Caco-2 (cell line): ENCODE measurements around the gene BEAN1. TPM values are rescaled to one million over a fixed set of nuclear protein-coding genes. Genes with fewer than 3 reads are reported as not detected.

Experiments used
- BruUV-seq: library from RNA; stranded (reverse); fragments of 400-500 nt; replicated peaks from 2 replicates; lab custom pipeline; 2021; lab: Mats Ljungman, UMichigan
- CTCF ChIA-PET: fragments of 300-600 bp; sonication (Branson Sonifier 250); formaldehyde crosslinking; loops from one replicate; lab custom pipeline; 2022; ENCODE audit warnings: antibody characterized with exemption; lab: Charles Lee
- POLR2A ChIA-PET: fragments of 300-600 bp; sonication (Branson Sonifier 250); formaldehyde crosslinking; loops from one replicate; lab custom pipeline; 2022; ENCODE audit warnings: antibody characterized with exemption; lab: Charles Lee
- DNase-seq, 2 experiments: peaks; one replicate each; pipeline versions ENCODE4 v3.0.0 to v3.0.0-alpha.2; 2020 to 2022
- H3K27me3 ChIP-seq: replicated peaks from 2 replicates; pipeline ENCODE4 v1.6.0; 2011; ENCODE audit warnings: low read length; ENCODE audit not compliant: control insufficient read depth, insufficient read depth
- H3K36me3 ChIP-seq: 2 replicates; pipeline ENCODE4 v1.5.1; 2011; ENCODE audit warnings: low read length; ENCODE audit not compliant: control insufficient read depth, insufficient read depth
- H3K4me1 ChIP-seq: fragments of 250-450 bp; sonication (Bioruptor Pico); 2 replicates; pipeline ENCODE4 v1.5.1; 2020; ENCODE audit warnings: mild to moderate bottlenecking
- H3K4me3 ChIP-seq: 2 replicates; pipeline ENCODE4 v1.5.1; 2011; ENCODE audit warnings: low read depth, mild to moderate bottlenecking, control low read depth, low read length
- H3K9me3 ChIP-seq: fragments of 250-450 bp; sonication (Bioruptor Pico); 2 replicates; pipeline ENCODE4 v1.5.1; 2020; ENCODE audit warnings: mild to moderate bottlenecking, moderate library complexity
- H3K27ac Mint-ChIP-seq: one replicate; pipeline ENCODE4 v1.8.0; 2022; ENCODE audit warnings: mixed read lengths; ENCODE audit not compliant: unreplicated experiment
- H3K27me3 Mint-ChIP-seq: one replicate; pipeline ENCODE4 v1.8.0; 2022; ENCODE audit warnings: mixed read lengths; ENCODE audit not compliant: insufficient read depth, unreplicated experiment
- H3K36me3 Mint-ChIP-seq: one replicate; pipeline ENCODE4 v1.8.0; 2022; ENCODE audit warnings: mild to moderate bottlenecking, mixed read lengths; ENCODE audit not compliant: insufficient read depth, unreplicated experiment
- H3K4me1 Mint-ChIP-seq: one replicate; pipeline ENCODE4 v1.8.0; 2022; ENCODE audit warnings: low read depth, mixed read lengths; ENCODE audit not compliant: unreplicated experiment
- H3K4me3 Mint-ChIP-seq: one replicate; pipeline ENCODE4 v1.8.0; 2022; ENCODE audit warnings: mild to moderate bottlenecking, moderate library complexity, mixed read lengths; ENCODE audit not compliant: unreplicated experiment
- H3K9me3 Mint-ChIP-seq: one replicate; pipeline ENCODE4 v1.8.0; 2022; ENCODE audit warnings: mixed read lengths; ENCODE audit not compliant: unreplicated experiment
- CTCF ChIP-seq, 2 experiments: fragments of 200-600 bp in 1 of 2; IDR thresholded peaks; 1 replicate in 1 of 2; 2 replicates in 1 of 2; pipeline versions ENCODE4 v1.5.1 to v1.8.0; 2011 to 2022; ENCODE audit warnings: antibody characterized with exemption in 1 of 2, control low read depth in 1 of 2, inconsistent platforms in 1 of 2, low read depth in 1 of 2, low read length in 1 of 2, mild to moderate bottlenecking in 1 of 2, moderate library complexity in 1 of 2; ENCODE audit not compliant: insufficient read depth in 1 of 2, severe bottlenecking in 1 of 2, unreplicated experiment in 1 of 2
- intact Hi-C: fragments of 100-400 bp; cut with micrococcal nuclease; formaldehyde crosslinking; loops from one replicate; pipeline ENCODE4 v1.10.0; 2022; ENCODE audit not compliant: unreplicated experiment
- total RNA-seq: library from RNA; stranded (reverse); gene quantifications from 2 replicates; pipeline ENCODE4 v1.2.3, GENCODE V29; 2022

Gene BEAN1
- total RNA-seq, 1 experiment from 2014 or later = not detected

DNA sequence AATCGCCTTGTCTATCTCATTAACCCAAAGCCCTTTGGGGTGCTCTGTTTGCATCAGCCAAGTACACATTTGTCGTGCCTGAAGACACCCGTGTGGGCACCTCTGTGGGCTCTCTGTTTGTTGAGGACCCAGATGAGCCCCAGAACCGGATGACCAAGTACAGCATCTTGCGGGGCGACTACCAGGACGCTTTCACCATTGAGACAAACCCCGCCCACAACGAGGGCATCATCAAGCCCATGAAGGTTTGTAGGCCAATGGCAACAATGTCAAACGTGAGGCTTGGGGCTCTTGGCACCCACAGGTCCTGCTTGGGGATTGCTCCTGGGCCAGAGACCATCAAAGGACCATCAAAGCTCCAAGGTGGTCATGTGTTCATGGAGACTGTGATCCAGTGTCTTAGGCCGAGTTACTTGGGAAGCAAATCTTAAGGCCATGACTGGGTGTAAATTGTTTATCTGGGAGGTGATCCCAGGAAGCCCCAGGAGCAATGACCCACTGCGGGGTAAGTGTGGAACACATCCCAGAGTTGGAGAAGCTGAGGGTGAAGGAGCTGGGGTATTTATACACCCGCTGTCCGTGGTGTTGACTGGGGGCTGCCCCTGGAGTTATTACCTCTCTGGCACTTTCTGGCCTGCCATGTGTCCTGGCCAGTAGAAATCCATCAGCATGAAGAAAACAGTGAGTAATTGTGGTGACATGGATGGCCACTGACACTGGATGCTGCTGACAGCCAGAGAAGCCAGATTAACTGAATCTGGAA, 36.6 kb upstream of the BEAN1 start:
- Histone ChIP-seq H3K36me3 (no peaks in the 10 kb centered on the region), H3K9me3 (no peaks in the 10 kb centered on the region), H3K4me3 (no peak overlapping the region), H3K4me1 (no peaks in the 10 kb centered on the region), H3K27me3 (no peaks in the 10 kb centered on the region)
- POLR2A ChIA-PET = no interaction called here
- no peaks in the 10 kb centered on the region for H3K36me3 Mint-ChIP-seq
- CTCF ChIA-PET = no interaction called here
- H3K4me3 Mint-ChIP-seq = no peak overlapping the region
- H3K9me3 Mint-ChIP-seq = no peaks in the 10 kb centered on the region
- TF ChIP-seq CTCF (IDR thresholded peaks at IDR 0.05; ENCODE audit: insufficient read depth in 1 of 2, low read depth in 1 of 2, low read length in 1 of 2, severe bottlenecking in 1 of 2, unreplicated experiment in 1 of 2) = no peak
- no peak overlapping the region for H3K27ac Mint-ChIP-seq
- H3K4me1 Mint-ChIP-seq = no peaks in the 10 kb centered on the region
- DNase-seq = no peak
- no TSS peak for BruUV-seq
- intact Hi-C loops = no loop called here
- peaks cover under 1% of the 10 kb centered on the region for H3K27me3 Mint-ChIP-seq

- no TSS peak for BruUV-seq
- ChIA-PET CTCF (no interaction called here), POLR2A (no interaction called here)
- TF ChIP-seq CTCF (IDR thresholded peaks at IDR 0.05; ENCODE audit: insufficient read depth in 1 of 2, low read depth in 1 of 2, low read length in 1 of 2, severe bottlenecking in 1 of 2, unreplicated experiment in 1 of 2) = no peak
- H3K27ac Mint-ChIP-seq = no peak overlapping the region
- no peak overlapping the region for H3K4me3 Mint-ChIP-seq
- no peak overlapping the region for H3K4me3 ChIP-seq
- DNase-seq = no peak
- H3K4me1 Mint-ChIP-seq = no peaks in the 10 kb centered on the region
- H3K27me3 Mint-ChIP-seq = peaks cover 4% of the 10 kb centered on the region
- intact Hi-C loops = no loop called here
- no peaks in the 10 kb centered on the region for H3K36me3 ChIP-seq
- no peaks in the 10 kb centered on the region for H3K4me1 ChIP-seq
- H3K27me3 ChIP-seq = no peaks in the 10 kb centered on the region
- no peaks in the 10 kb centered on the region for H3K9me3 Mint-ChIP-seq
- H3K36me3 Mint-ChIP-seq = no peaks in the 10 kb centered on the region
- H3K9me3 ChIP-seq = no peaks in the 10 kb centered on the region
Observed at GRCh38 chr16:66391726-66392670, 35.1 kb upstream of the BEAN1 start.

DNA sequence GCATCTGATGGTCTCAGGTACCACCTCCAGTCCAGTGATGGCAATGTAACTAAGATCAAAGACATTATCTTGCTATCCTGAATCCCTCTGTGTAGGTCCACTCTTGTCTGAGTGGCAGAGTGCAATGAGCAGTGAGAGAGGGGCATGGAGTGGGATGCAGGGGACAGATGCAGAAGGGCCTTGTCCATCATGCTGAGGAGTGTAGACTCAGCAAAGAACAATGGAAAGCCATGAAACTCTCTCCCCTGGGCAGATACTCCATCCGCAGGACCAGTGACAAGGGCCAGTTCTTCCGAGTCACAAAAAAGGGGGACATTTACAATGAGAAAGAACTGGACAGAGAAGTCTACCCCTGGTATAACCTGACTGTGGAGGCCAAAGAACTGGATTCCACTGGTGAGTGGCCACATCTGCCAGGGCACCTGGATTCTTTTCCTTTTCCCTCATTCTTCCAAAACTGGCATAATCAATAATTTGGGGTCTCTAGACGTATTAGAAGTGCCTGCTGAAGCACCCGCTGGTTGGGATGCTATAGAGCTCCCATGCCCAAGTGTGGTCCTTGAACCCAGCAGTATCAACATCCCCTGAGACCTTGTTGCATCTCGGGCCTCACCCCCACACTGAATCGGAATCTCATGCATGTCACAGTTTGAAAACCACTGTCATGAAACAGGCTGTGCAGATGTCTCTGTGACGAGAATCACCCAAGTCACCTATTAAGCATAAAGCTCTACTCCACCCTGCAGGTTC, 31.1 kb upstream of the BEAN1 start:
- intact Hi-C loops = no loop called here
- DNase-seq = no peak
- Mint-ChIP-seq H3K27ac (no peak overlapping the region), H3K9me3 (no peaks in the 10 kb centered on the region), H3K36me3 (no peaks in the 10 kb centered on the region), H3K4me1 (no peaks in the 10 kb centered on the region), H3K4me3 (no peak overlapping the region), H3K27me3 (peaks cover 10% of the 10 kb centered on the region)
- POLR2A ChIA-PET = interaction anchor here (0.5 kb wide), 1 partner anchor 119 kb away, joined by 4 read pairs; no protein-coding TSS in a partner anchor
- Histone ChIP-seq H3K4me3 (no peak overlapping the region), H3K36me3 (no peaks in the 10 kb centered on the region), H3K4me1 (no peaks in the 10 kb centered on the region), H3K9me3 (no peaks in the 10 kb centered on the region), H3K27me3 (no peaks in the 10 kb centered on the region)
- TF ChIP-seq CTCF (IDR thresholded peaks at IDR 0.05; ENCODE audit: insufficient read depth in 1 of 2, low read depth in 1 of 2, low read length in 1 of 2, severe bottlenecking in 1 of 2, unreplicated experiment in 1 of 2) = no peak
- no TSS peak for BruUV-seq
- CTCF ChIA-PET = no interaction called here
